GM21381 (cell line): Measurements from ENCODE around the gene DHRS3.
"Not testable (repeated sequence)": the region's sequence is repeated elsewhere in the genome, so short reads cannot be mapped to it uniquely, and the experiment has no call there.

Source experiments
- ATAC-seq: cut with Tn5 transposase; IDR thresholded peaks from one replicate; pipeline ENCODE4 v1.9.1; 2021; ENCODE audit warnings: mild to moderate bottlenecking, moderate library complexity; ENCODE audit not compliant: unreplicated experiment

DHRS3 gene

DNA sequence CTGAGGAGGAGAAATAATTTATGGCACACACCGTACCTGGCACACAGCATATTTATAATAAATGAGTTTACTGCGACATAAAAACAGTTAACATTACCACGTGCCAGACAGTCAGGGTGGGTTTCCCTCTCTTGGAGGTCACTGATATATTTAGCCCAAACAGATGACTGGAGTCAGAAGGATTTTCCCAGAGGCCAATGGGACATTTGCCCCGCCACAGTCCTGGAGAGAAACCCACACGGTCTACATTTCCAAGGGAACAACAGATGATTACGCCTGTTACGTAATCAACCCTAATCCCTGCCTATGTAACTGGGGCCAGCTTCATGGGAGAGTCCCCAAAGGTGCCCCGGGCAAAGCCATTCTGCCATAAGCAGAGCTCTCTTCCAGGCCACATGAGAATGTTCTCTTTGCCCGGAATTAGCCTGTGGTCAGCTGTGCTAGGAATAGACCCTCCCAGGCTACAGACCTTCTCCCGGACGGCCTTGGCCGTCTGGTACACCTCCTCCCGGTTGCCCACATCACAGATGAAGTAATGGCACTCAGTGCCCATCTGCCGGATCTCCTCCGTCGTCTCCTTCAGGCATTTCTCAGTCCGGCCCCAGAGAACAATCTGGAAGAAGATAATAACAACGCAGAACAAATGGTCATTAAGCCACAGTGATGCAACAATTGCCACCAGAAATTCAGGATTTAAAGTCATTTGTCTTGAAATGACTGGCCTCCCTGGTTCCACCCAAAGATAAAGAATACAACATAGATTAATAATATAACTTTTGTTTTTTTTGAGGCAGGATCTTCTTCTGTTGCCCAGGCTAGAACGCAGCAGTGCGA, 37.7 kb downstream of the DHRS3 start:
- ATAC-seq: no peak

DNA sequence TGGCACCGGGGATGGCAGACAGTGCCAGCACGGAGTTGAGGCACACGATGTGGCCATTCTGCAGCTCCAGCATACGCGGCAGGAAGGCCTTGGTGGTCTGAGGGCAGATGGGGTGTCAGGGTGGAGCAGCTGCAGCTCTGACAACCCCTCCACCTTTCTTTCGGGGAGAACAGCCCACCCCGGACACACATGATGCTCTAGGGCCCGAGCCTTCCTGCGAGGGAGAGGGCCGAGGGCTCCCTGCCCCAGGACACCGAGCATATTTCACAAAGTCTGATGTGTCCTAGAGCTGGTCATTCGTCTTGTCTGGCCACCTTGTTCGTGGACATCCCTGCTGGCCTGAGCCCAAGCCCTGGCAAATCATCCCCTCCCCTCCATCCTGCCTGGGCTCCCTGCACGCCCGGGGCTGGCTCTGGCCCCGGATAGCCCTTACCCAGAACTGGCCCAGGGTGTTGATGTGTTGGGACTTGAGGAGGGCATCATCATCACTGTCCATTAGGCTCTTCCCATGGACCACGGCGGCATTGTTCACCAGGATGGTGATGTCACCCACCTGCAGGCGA, 39.1 kb downstream of the DHRS3 start:
- ATAC-seq: no peak

DNA sequence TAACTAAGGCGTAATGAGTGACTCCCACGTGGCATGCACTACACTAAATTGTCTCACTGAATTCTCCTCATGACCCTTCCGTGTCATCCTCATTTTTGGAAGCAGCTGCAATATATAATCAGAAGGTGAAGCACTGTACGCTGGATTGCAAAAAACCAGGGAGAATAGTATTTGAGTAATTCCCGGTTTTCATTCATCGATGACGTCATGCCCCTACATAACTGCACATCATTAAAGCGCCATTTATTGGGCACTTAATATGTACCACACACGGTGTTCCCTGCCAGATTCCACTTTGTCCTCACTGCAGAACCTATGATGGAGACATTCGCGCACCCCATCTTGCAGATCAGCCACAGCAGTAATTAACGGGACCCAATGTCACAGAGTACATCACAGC, 41.0 kb downstream of the DHRS3 start:
- no peak for ATAC-seq

DNA sequence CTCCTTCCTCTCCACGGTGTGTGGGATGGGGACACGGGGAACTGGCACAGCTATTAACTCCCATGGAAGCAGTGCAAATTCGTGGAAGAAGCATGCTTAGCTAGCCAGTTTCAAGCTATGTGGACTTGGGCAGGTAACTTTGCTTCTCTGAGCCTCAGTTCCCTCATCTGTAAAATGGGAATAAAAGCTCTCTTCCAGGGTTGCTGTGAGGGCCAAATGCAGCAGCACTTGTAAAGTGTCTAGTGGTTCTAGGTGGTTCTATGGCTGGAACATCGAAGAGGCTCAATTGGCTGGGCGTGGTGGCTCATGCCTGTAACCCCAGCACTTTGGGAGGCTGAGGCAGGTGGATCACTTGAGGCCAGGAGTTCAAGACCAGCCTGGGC, 43.3 kb downstream of the DHRS3 start:
- no peak for ATAC-seq

DNA sequence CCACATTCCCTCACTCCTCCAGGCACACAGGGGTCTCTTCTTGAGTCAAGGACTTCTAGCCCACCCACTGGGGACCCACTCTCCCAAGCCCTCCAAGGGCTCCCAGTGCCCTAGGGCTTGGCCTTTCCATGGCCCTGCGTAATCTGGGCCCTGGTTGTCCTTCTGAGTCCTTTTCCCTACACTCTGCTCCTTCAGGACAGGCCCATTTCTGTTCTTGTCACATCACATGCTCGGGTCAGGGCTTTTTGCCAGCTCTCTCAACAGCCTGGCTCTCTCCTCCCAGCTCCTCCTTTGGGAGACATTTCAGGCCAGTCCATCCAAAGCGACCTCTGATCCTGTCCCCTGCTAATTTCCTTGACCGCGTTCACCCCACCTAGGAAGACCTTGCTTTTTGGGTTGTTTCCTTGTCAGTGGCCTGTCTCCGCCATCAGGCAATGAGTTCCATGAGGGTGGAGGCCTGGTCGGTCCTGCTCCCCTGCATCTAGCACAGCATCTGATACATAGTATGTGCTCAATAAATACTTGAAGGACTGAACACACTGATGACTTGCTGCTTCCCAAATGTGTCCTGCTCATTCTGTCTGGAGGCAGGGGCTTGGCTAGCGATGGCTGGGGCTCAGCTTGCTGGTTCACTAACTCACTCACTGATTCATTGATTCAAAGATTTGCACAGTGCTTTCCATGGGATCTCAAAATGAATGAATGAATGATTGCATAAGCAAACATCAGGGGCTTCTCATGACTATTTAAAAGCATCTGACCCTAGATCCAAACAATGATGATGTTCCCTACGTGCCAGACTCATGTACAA, 44.8 kb downstream of the DHRS3 start:
- ATAC-seq: no peak

- ATAC-seq: no peak
Observed at GRCh38 chr1:12572522-12572921, 45.5 kb downstream of the DHRS3 start.

DNA sequence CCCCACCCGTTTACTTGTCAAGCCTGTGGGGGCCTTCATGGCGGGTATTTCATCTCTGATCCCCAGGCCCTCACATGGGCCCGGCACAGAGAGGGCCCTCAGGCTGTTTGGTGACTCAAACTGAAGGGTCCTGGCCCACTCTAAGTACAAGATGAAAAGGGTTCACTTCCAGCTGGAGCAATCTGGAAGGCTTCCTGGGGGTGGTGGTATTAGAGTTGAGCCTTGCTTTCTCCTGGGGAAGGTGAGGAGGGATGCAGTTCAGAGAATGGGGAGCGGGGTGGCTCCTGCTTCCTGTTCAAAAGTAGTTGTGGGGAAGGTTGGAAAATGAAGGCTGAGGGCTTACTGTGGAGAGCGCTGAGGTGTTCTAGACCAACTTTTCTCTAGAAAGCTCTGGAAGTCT, 47.7 kb downstream of the DHRS3 start:
- no peak for ATAC-seq

DNA sequence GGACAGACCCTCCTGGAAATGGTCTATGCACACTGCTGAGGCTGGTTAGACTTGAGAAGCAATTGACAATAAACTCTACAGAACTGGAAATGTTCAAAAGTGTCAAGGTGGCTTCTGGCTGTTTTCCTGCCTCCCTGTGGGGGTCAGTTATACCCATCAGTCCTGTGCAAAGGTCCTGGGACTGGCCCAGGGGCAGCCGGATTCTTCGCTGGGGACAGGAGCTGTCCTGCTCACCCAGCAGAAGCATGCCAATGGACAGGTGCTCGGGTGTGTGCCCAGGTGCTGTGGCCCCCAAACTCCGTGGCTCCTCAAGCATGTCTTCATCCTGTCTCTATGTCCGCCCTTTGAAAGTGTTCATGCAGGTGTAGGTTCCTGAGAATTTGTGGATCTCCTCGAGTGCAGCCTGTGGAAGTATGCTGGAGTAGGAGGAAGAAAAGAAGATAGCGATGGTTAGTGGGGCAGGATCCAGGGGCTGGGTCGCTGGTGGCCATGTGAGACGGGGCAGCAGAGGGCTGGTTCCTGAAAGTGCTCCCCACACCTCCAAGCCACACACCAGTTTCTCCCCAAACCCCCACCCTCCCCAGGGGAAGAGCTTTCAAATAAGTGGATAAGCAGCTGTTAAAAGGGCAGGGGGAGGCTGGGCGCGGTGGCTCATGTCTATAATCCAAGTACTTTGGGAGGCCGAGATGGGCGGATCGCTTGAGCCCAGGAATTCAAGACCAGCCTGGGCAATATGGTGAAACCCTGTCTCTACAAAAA, 49.8 kb downstream of the DHRS3 start:
- no peak for ATAC-seq

DNA sequence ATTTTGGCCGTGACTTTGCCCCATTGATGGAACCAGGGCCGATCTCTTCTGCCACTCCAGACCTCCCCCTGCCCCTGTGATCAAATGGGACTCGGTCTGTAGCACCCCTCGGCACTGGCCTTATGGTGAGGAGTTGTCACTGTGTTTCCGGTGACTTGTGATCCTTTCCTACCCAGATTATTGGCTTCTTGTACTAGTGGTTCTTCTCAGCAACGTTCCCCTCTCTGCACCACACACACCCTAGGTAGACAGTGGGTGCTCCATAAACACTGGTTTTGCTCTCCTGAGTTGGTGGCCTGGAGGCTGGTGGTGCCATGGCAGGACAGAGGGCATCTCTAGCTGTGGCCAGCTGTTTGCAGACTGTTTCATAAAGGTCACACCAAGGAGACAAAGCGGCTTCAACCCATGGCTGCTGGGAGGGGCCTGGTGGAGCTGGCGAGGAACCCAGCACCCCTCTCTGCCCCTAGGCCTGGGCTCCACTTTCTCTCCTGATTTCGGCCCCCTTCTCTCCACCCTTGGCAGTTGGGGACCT, 50.7 kb downstream of the DHRS3 start:
- ATAC-seq: no peak

DNA sequence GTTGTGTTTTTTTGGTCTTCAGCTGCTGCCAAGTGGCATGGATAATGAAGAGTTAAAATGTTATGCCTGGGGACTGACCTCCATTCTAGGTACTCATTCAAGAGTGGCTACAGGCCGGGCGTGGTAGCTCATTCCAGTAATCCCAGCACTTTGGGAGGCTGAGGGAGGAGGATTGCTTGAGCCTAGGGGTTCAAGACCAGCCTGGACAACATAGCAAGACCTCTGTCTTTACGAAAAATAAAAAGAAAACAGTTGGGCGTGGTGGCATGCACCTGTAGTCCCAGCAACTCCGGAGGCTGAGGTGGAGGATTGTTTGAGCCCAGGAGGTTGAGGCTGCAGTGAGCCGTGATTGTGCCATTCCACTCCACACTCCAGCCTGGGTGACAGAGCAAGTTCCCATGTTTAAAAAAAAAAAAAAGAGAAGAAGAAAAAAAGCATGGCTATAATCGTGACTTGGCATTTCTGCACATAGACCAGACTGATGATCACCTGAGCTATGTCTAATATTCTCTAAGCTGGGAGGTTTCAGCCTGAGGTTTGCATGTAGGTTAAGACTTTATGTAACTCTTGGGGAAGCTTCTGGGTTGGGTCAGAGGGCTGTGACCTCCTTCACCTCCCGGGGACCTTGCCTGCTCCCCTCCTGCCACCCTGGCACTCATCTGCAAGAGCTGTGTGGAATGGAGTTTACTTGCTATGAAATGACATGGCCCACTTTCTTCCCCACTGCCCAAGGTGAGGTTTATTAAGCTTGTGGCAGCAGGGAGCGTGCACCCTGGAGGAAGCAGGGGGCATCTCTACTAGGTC, 51.3 kb downstream of the DHRS3 start:
- ATAC-seq: no peak

DNA sequence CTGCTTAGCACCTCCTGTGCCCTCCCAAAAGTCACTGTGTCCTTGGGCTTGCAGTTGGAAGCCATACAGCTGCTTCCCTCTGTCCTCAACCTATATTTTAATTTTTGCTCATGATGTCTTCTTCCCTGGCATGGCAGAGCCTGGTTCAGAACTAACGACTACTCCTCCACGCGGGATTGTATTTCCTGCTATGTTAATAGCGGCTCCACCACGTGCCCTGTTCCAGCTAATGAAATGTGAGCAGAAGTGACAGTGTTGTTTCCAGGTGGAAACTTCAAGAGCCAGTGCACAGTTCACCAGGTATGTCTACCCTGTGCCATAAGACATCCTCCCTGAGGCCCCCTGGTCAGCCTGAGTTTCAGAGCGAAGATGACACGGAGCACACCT, 52.1 kb downstream of the DHRS3 start:
- ATAC-seq: no peak

DNA sequence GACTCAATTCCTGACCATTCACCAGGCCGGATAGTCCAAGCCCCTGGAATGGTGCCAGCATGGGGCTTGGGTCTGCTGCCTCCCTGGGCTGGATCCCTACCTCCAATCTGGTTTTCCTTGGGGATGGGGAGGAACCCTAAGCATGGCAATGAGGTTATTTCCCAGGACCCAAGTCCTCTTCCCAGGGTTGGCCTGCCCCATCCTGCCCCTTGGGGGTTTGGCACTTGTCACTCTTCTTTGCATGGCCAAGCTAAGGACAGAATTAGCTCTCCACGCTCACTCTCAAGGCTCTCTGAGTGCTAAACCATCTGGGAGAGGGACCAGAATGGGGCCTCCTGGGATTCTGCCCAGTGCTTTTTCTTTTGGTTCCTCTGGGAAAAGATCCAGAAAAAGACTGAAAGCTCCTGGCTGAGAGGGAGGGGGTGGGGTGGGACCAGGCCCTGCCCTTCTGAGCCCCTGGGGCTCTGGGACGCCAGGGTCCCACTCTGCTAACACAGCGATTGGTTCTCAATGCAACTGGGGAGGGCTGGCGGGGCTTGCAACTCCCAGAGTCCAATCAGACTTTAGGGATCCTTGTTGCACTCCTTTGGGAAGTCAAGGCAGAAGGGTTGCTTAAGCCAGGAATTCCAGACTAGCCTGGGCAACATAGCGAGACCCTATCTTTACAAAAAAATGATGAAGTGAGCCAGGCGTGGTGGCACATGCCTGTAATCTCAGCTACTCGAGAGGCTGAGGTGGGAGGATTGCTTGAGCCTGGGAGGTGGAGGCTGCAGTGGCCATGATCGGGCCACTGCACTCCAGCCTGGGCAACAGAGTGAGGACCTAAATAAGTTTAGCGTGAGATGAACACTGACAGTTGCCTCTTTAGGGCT, 52.7 kb downstream of the DHRS3 start:
- ATAC-seq: no peak

GRCh38 chr1:12564251-12564650, 53.8 kb downstream of the DHRS3 start:
- ATAC-seq: not testable (repeated sequence)

GRCh38 chr1:12562955-12563576, 54.9 kb downstream of the DHRS3 start:
- ATAC-seq: no peak

DNA sequence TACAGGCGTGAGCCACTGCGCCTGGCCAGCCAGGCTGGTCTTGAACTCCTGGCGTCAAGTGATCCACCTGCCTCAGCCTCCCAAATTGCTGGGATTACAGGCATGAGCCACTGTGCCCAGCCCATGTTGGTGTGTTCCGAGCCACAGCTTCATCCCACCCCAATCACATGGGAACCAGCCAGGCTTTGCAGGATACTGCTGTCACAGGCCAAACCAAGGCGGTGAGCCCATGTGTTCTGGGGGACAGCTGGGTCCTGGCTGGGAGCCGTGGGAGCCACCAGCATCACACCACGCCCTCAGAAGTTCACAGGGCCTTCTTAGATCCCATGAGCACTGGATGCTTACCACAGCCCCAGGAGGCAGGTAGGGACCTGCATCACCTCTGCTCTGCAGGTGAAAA, 56.9 kb downstream of the DHRS3 start:
- no peak for ATAC-seq

- ATAC-seq: no peak
Observed at GRCh38 chr1:12556957-12557935, 60.8 kb downstream of the DHRS3 start.

DNA sequence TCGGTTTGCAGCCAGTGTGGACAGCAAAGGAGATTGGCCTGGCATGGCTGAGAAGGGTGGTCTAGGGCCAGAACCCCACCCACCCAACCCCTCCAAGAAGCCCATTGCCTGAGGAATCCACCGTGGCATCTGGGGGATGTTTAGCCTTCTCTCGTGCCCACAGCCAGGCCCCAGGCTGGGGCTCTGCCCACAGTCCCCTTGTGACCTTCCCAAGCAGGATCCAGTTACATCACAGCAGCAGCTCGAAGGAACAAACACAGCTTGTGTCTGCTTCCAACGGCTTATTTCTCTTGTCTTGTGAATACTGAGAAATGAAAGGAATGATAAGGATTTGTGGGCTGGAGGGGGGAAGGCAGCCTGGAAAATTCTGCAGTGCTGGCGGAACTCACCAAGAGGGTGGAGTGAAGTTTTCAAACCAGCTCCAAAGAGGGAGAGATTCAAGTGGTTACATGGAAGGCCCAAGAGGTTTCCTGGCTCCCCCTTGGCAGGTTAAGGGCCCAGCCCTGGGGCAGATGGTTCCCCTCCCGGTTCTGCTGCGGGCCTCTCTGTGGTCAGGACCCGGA, 61.6 kb downstream of the DHRS3 start:
- ATAC-seq: no peak
